22Rv1 (cell line): ENCODE data around the gene NR2F1-AS1.
"Not testable (repeated sequence)": the region's sequence is repeated elsewhere in the genome, so short reads cannot be mapped to it uniquely, and the experiment has no call there.

Experiments
- H3K27ac ChIP-seq: fragments of 450-650 bp; 2 replicates; pipeline ENCODE4 v1.5.1; 2017
- ZFX ChIP-seq: fragments of 450-650 bp; IDR thresholded peaks from 2 replicates; pipeline ENCODE4 v1.6.1; 2017; ENCODE audit warnings: antibody characterized with exemption, borderline replicate concordance
- TF ChIP-seq, protein P1 (sequence below): fragments of 450-650 bp; IDR thresholded peaks from 2 replicates; pipeline ENCODE4 v1.5.1; 2017; ENCODE audit warnings: mild to moderate bottlenecking

NR2F1-AS1 gene

DNA sequence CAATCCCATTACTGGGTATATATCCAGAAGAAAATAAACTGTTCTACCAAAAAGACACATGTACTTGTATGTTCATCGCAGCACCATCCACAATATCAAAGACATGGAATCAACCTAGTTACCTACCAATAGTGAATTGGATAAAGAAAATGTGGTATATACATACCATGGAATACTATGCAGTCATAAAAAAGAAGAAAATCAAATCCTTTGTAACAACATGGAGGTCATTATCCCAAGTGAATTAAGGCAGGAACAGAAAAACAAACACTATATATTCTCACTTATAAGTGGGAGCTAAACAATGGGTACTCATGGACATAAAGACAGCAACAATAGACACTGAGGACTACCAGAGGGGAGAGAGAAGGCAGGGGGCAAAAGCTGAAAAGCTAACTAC lies 67.7 kb downstream of the NR2F1-AS1 start:
- TF ChIP-seq ZFX, result no peak
- TF ChIP-seq, protein P1, sequence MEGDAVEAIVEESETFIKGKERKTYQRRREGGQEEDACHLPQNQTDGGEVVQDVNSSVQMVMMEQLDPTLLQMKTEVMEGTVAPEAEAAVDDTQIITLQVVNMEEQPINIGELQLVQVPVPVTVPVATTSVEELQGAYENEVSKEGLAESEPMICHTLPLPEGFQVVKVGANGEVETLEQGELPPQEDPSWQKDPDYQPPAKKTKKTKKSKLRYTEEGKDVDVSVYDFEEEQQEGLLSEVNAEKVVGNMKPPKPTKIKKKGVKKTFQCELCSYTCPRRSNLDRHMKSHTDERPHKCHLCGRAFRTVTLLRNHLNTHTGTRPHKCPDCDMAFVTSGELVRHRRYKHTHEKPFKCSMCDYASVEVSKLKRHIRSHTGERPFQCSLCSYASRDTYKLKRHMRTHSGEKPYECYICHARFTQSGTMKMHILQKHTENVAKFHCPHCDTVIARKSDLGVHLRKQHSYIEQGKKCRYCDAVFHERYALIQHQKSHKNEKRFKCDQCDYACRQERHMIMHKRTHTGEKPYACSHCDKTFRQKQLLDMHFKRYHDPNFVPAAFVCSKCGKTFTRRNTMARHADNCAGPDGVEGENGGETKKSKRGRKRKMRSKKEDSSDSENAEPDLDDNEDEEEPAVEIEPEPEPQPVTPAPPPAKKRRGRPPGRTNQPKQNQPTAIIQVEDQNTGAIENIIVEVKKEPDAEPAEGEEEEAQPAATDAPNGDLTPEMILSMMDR, result no peak
- no peak overlapping the region for H3K27ac ChIP-seq

DNA sequence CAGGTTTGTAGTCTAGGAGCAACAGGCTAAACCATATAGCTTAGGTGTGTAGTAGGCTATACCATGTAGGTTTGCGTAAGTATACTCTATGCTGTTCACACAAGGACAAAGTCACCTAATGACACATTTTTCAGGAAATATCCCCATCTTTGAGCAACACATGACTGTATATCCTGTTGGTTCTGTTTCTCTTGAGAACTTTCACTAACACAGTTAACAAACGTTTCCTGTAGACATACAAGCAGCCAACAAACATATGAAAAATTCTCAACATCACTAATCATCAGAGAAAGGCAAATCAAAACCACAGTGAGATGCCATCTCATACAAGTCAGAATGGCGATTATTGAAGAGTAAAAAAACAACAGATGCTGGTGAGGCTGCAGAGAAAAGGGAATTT lies 68.2 kb downstream of the NR2F1-AS1 start:
- H3K27ac ChIP-seq, result no peak overlapping the region
- TF ChIP-seq ZFX, result no peak
- TF ChIP-seq, protein P1, result no peak

DNA sequence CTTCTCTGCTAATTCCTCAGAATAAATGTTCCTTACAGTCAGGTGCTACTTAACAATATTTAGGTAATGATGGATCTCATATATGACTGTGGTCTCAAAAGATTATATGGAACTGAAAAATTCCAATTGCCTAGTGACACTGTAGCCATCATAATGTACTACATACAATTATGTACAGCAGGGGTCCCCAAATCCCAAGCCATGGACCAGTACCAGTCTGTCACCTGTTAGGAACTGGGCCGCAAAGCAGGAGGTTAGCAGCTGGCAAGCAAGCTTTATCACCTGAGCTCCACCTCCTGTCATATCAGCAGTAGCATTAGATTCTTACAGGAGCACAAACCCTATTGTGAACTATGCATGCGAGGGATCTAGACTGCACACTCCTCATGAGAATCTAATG lies 69.6 kb downstream of the NR2F1-AS1 start:
- no peak overlapping the region for H3K27ac ChIP-seq

DNA sequence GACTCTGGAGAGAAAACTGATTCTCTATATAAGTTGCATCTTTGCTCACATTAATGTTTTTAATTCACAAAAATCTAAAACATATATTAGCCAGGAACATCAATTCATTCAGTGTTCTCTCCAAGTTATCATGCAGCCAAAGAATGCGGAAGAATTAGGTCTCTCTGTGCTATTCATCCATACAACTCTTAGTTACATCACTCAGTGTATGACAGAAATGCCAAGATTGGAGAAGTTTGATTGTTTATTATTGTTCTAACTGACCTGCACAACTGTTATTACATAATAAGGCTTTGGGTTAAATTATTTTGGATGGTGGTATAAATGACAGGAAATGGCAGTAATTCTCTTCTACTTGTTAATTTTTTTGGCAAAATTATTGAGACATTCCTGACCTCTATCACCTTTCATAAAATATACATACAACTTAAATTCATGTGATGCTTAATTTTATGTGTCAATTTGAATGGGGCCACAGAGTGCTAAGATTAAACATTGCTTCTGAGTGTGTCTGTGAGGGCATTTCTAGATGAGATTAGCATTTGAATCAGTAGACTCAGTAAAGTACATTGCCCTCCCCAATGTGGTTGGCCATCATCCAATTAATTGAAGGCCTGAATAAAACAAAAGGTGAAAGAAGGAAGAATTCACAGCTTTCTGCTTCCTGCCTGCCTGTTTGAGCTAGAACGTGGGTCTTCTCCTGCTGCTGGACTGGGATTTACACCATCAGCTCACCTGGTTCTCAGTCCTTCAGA lies 70.2 kb downstream of the NR2F1-AS1 start:
- H3K27ac ChIP-seq, result no peak overlapping the region
- TF ChIP-seq, protein P1, result no peak
- no peak for TF ChIP-seq ZFX

More for the DNA sequence above, 69.6 kb downstream of the NR2F1-AS1 start:
- no peak for TF ChIP-seq ZFX
- TF ChIP-seq, protein P1, result no peak

DNA sequence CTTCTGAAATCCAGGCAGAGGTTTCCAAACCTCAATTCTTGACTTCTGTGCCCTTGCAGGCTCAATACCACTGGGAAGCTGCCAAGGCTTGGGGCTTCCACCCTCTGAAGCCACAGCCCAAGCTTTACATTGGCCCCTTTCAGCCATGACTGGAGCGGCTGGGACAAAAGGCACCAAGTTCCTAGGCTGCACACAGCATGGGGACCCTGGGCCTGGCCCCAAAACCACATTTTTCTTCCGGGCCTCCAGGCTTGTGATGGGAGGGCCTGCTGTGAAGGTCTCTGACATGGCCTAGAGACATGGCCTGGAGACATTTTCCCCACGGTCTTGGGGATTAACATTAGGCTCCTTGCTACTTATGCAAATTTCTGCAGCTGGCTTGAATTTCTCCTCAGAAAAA lies 75.5 kb downstream of the NR2F1-AS1 start:
- not testable (repeated sequence) for H3K27ac ChIP-seq

DNA sequence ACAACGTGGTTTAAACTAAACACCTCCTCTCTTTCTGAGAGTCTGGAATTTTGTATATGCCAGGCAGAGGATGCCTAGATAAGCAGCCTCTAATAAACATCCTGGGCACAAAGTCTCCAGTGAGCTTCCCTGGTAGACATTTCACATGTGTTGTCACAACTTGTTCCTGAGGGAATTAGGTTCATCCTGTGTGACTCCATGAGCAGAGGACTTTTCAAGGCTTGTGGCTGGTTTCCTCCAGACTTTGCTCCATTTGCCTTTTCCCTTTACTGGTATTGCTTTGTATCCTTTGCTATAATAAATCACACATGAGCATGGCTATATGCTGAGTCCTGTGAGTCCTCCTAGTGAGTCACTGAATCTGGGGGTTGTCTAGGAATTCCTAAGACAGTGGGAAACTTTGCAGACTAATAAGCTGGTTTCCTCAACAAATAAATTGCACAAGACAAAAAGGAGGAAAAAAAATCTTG lies 77.4 kb downstream of the NR2F1-AS1 start:
- no peak overlapping the region for H3K27ac ChIP-seq
- TF ChIP-seq, protein P1, result no peak
- no peak for TF ChIP-seq ZFX

DNA sequence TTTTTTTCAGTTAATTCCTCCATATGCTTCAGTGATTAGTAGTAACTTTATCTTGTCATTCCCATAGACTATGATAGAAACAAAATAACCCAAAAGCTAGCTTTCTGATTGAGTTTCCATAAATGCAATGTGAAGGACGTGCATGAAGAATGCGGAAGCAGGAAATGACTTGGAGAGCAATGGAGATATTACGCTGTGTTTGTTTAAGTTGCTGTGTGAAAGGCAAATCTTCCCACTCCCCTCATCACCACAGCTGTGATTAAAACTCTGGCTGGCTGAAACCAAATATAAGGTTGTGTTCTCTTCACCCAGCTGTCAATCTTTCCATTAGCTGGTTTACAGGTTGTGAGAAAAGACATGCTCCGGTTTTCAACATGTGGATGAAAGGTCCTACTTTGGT lies 83.9 kb downstream of the NR2F1-AS1 start:
- H3K27ac ChIP-seq, result no peak overlapping the region
- TF ChIP-seq ZFX, result no peak
- TF ChIP-seq, protein P1, result no peak

DNA sequence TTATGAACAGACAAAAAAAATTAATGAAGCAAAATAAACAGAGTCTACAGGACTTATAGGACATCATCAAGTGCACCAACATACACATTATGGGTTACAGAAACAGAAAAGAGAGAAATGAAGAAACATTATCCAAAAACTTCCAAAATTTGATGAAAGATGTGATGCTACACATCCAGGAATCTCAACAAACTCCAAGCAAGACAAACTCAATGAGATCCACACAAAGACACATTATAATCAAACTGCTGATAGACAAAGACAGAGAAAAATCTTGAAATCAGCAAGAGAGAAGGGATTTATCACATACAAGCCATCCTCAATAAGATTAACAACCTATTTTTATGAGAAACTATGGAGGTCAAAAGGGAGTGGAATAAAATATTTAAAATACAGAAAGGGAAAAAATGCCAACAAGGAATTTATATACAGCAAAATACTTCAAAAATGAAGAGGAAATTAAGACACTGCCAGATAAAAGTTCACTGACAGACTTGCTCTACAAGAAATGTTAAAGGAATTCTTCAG lies 101.0 kb downstream of the NR2F1-AS1 start:
- no peak overlapping the region for H3K27ac ChIP-seq
- TF ChIP-seq, protein P1, result no peak
- TF ChIP-seq ZFX, result no peak
